Ramos (cell line): ENCODE measurements around the gene COX6A1.

ENCODE experiments used
- in situ Hi-C: fragments of 300-500 bp; cut with MboI; formaldehyde crosslinking; loops from one replicate; pipeline ENCODE4 v1.14.3; 2022; ENCODE audit warnings: low sequenced_read_pairs; ENCODE audit not compliant: unreplicated experiment

The COX6A1 gene

GRCh38 chr12:120437735-120438494 lies at the start of gene COX6A1:
Gene COX6A1 (plus strand): TSS chr12:120438113. CDS start chr12:120438127, 14 bp downstream.
- in situ Hi-C loops = loop anchor here (10.0 kb wide), 1 partner anchor 113 kb away; the partner anchor contains the start of gene PLA2G1B

- in situ Hi-C loops = no loop called here
These were observed 49.0 kb upstream of the COX6A1 start for GRCh38 chr12:120388691-120389481.

- in situ Hi-C loops = no loop called here
These were observed 47.3 kb upstream of the COX6A1 start for GRCh38 chr12:120390540-120391120.

GRCh38 chr12:120394483-120395367 lies 43.2 kb upstream of the COX6A1 start:
- in situ Hi-C loops = no loop called here

- in situ Hi-C loops = no loop called here
These were observed 39.9 kb upstream of the COX6A1 start for GRCh38 chr12:120397824-120398540.

DNA sequence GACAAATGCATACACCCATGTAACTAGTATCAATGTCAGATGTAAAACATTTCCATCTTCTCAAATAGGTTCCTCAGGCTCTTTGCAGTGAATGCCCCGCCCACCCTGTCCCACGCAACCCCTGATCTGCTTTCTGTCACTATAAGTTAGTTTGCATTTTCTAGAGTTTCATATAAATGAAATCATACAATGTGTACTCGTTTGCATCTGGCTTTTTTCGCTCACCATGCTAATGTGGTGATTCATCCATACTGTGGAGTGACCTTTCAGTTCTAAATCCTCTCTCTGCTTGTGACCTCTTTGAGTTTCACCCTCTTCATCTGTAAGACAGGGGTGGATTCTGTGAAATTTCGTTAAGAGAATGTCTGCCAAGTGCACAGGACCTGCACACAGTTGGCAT lies 38.4 kb upstream of the COX6A1 start:
- in situ Hi-C loops = no loop called here

DNA sequence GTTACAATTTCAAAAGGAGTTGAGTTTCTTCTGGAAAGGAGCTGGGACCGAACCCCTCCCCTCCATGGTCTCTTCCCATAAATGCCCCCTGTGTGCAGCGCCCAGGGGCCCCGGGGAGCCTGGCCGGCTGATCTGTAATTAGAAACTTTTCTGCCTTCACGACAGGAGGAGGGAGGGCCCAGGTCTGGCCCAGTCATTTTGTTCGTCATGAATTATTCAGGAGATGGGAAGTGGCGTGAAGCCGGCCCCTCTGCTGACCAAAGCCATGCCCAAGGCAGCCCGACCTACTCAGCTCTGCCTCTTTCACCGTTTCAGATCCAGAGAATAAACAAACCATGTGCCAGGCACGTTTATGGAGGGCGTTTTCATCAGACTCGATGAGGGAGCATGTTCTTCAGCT lies 35.7 kb upstream of the COX6A1 start:
- in situ Hi-C loops = no loop called here

- in situ Hi-C loops = no loop called here
These were observed 34.0 kb upstream of the COX6A1 start for GRCh38 chr12:120403869-120404268.

DNA sequence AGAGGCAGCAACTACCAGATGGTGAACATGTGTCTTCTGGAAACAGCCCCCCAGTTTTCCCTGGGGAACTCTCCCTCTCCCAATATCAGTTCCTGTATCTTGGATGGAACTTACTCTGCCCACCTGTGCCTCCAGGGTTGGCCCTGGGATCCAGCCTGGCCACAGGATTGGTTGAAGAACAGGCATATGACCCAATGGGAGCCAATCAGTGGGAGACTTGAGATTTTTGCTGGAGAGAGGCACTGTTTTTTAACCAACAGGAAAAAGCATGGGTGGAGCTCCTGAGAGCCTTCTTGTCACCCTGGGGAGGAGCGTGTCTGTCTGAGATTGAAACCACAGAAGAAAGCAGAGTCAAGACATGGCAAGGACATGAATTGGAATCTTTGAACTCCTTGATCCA lies 33.6 kb upstream of the COX6A1 start:
- in situ Hi-C loops = no loop called here

- in situ Hi-C loops = no loop called here
These were observed 31.8 kb upstream of the COX6A1 start for GRCh38 chr12:120406069-120406468.

DNA sequence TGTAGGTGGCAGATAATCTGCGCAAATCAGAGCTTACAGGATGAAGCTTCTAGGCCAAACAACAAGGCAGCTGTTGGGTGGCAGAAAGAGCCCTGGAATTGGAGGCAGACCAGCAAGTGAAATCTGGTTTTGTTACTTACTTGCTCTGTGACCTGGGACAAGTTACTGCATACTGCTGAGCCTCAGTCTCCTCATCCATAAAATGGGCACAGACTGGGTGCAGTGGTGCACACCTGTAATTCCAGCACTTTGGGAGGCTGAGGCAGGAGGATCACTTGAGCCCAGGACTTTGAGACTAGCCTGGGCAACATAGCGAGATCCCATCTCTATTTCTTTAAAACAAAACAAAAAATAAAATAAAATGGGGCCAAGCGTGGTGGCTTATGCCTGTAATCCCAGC lies 31.4 kb upstream of the COX6A1 start:
- in situ Hi-C loops = no loop called here

- in situ Hi-C loops = no loop called here
These were observed 29.1 kb upstream of the COX6A1 start for GRCh38 chr12:120408771-120409170.

DNA sequence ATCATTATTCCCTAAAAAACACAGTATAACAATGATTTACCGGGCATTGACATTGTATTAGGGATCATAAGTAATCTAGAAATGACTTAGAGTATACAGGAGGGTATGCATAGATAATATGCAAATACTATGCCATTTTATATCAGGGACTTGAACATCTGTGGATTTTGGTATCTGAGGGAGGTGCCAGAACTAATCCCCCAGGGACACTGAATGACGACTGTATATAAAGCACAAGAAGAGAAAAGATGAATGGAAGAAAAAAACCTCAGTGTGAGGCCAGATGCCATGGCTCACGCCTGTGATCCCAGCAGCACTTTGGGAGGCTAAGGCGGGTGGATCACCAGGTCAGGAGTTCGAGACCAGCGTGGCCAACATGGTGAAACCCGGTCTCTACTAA lies 25.5 kb upstream of the COX6A1 start:
- in situ Hi-C loops = no loop called here

- in situ Hi-C loops = no loop called here
These were observed 23.8 kb upstream of the COX6A1 start for GRCh38 chr12:120413901-120414695.

- in situ Hi-C loops = no loop called here
These were observed 21.3 kb upstream of the COX6A1 start for GRCh38 chr12:120416490-120417216.

DNA sequence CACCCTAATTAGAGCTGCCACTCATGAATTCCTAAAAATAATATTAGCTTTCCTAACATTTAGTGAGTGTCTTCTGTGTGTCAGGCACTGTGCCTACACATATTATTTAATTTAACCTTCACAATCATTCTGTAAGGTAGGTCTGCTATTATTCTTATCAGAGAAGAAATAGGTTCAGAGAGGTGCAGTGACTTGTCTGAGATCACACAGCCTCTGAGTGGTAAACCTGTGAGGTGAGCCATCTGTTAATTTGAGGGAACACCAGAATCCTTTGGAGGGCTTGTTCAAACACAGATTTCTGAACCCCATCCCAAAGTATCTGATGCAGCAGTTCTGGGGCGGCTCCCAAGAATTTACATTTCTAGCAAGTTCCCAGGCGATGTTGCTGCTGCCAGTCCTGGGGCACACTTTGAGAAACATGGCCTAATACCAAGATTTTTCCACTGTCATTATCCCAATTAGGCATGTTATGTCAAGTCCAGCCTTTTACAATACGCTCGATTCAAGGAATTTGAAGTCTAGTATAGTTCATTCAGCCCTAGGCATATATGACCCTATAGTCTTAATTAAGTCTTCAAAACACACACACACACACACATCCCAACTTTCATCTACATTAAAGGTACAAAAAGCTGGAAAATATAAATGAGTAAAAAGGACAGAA lies 19.9 kb upstream of the COX6A1 start:
- in situ Hi-C loops = no loop called here

GRCh38 chr12:120421701-120422100 lies 16.2 kb upstream of the COX6A1 start:
- in situ Hi-C loops = no loop called here
